Neural cell (in vitro differentiated cells): ENCODE measurements around the gene NUDT8.

Experiments used
- CTCF ChIP-seq: fragments of 450-650 bp; IDR thresholded peaks from 2 replicates; pipeline ENCODE4 v1.5.1; 2014; ENCODE audit warnings: antibody characterized with exemption, mild to moderate bottlenecking, moderate library complexity; ENCODE audit not compliant: poor library complexity, severe bottlenecking
- EP300 ChIP-seq: fragments of 450-650 bp; conservative IDR thresholded peaks from 2 replicates; pipeline ENCODE4 v1.6.1; 2014; ENCODE audit warnings: antibody characterized with exemption, mild to moderate bottlenecking, moderate library complexity; ENCODE audit not compliant: poor library complexity, severe bottlenecking
- EZH2 ChIP-seq: fragments of 200-600, 300-800 bp; shearing (Covaris generic), sonication (generic); IDR thresholded peaks from 2 replicates; pipeline ENCODE4 v1.6.1; 2014; ENCODE audit warnings: antibody characterized with exemption, low read length, borderline replicate concordance, mild to moderate bottlenecking; ENCODE audit not compliant: insufficient read depth, poor library complexity, severe bottlenecking
- MXI1 ChIP-seq: fragments of 450-650 bp; conservative IDR thresholded peaks from 2 replicates; pipeline ENCODE4 v1.6.1; 2014; ENCODE audit warnings: antibody characterized with exemption, mild to moderate bottlenecking; ENCODE audit not compliant: poor library complexity, severe bottlenecking
- SMC3 ChIP-seq: fragments of 450-650 bp; conservative IDR thresholded peaks from 2 replicates; pipeline ENCODE4 v1.6.1; 2014; ENCODE audit warnings: antibody characterized with exemption, mild to moderate bottlenecking, moderate library complexity; ENCODE audit not compliant: poor library complexity
- TAF1 ChIP-seq: IDR thresholded peaks from 2 replicates; pipeline ENCODE4 v1.6.1; 2012; ENCODE audit warnings: low read depth
- TF ChIP-seq, protein P1 (sequence below): IDR thresholded peaks from 2 replicates; pipeline ENCODE4 v1.6.1; 2012; ENCODE audit warnings: borderline replicate concordance

- TF ChIP-seq CTCF (no peak), EZH2 (no peak), EP300 (no peak), MXI1 (no peak), TAF1 (no peak), SMC3 (no peak)
- TF ChIP-seq, protein P1, sequence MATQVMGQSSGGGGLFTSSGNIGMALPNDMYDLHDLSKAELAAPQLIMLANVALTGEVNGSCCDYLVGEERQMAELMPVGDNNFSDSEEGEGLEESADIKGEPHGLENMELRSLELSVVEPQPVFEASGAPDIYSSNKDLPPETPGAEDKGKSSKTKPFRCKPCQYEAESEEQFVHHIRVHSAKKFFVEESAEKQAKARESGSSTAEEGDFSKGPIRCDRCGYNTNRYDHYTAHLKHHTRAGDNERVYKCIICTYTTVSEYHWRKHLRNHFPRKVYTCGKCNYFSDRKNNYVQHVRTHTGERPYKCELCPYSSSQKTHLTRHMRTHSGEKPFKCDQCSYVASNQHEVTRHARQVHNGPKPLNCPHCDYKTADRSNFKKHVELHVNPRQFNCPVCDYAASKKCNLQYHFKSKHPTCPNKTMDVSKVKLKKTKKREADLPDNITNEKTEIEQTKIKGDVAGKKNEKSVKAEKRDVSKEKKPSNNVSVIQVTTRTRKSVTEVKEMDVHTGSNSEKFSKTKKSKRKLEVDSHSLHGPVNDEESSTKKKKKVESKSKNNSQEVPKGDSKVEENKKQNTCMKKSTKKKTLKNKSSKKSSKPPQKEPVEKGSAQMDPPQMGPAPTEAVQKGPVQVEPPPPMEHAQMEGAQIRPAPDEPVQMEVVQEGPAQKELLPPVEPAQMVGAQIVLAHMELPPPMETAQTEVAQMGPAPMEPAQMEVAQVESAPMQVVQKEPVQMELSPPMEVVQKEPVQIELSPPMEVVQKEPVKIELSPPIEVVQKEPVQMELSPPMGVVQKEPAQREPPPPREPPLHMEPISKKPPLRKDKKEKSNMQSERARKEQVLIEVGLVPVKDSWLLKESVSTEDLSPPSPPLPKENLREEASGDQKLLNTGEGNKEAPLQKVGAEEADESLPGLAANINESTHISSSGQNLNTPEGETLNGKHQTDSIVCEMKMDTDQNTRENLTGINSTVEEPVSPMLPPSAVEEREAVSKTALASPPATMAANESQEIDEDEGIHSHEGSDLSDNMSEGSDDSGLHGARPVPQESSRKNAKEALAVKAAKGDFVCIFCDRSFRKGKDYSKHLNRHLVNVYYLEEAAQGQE: no peak
Measured at GRCh38 chr11:67634366-67635230, 4.9 kb upstream of the NUDT8 start.
